ENCODE measurements around the gene RXRB.
A peak's percentile ranks its signal among the peaks of the same experiment; 100 is the strongest.
"Not testable (repeated sequence)": the region's sequence is repeated elsewhere in the genome, so short reads cannot be mapped to it uniquely, and the experiment has no call there.

RXRB gene

DNA sequence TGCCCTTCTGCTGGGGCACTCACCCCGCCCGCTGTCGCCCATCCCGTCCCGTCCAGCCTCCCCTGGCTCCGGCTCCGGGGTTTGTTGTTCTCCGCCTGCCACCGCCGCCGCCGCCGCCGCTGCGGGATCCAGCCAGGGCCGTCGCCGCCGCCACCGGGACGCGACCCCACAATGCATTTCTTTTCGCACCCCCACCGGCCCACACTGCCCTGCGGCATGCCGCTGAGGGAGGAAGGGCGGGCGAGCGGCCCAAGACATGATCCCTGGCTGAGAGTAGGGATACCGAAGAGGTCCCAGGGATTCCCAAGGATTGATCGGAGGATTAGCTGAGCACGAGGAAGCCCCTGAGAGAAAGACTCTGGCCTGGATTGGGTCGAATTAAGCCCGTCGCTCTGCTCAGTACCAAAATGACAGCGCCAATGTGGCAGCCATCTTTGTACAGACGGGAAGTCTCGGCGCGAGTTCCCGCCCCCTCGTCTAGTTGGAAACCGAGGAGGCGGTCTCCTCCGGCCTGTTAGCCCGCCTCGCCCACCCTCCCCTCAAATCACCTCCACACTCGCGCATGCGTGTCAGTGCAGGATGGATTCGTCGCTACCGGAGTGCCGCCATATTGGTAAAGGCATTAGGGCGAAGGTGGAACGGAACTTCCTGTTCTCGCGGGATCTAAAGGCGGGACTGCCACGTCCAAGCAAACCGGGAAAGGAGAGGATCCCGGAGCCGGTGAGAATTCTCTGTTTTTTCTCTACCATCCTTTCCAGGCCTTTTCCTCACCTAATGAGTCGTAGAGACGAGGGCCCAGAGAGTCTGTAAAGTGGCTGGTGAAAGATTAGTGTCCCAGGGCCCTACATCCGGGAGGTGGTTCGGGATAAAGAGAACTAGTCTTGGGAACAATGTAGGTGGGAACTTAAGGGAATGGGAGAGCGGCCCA, at the start of gene RXRB, which contains the start of gene SLC39A7:
TSS of gene RXRB (minus strand) at position 447 of the 928 bp plus-strand sequence. CDS start at position 258, 189 bp downstream.
TSS of gene SLC39A7 (plus strand) at position 649 of the 928 bp plus-strand sequence. CDS start 379 bp downstream, outside the sequence.
- H3K4me3 Mint-ChIP-seq: peak within 1 kb of the TSS; percentile 98
- no peaks in the 10 kb centered on the region for H3K9me3 Mint-ChIP-seq
- H3K27me3 Mint-ChIP-seq: no peaks in the 10 kb centered on the region
- peak within 1 kb of the TSS; percentile 99 for H3K27ac Mint-ChIP-seq
- H3K36me3 Mint-ChIP-seq (ENCODE audit: low read depth): peaks cover 84% of the 10 kb centered on the region
- peak; percentile 97 for DNase-seq
- H3K4me1 Mint-ChIP-seq (ENCODE audit: low read depth): peaks cover 68% of the 10 kb centered on the region

DNA sequence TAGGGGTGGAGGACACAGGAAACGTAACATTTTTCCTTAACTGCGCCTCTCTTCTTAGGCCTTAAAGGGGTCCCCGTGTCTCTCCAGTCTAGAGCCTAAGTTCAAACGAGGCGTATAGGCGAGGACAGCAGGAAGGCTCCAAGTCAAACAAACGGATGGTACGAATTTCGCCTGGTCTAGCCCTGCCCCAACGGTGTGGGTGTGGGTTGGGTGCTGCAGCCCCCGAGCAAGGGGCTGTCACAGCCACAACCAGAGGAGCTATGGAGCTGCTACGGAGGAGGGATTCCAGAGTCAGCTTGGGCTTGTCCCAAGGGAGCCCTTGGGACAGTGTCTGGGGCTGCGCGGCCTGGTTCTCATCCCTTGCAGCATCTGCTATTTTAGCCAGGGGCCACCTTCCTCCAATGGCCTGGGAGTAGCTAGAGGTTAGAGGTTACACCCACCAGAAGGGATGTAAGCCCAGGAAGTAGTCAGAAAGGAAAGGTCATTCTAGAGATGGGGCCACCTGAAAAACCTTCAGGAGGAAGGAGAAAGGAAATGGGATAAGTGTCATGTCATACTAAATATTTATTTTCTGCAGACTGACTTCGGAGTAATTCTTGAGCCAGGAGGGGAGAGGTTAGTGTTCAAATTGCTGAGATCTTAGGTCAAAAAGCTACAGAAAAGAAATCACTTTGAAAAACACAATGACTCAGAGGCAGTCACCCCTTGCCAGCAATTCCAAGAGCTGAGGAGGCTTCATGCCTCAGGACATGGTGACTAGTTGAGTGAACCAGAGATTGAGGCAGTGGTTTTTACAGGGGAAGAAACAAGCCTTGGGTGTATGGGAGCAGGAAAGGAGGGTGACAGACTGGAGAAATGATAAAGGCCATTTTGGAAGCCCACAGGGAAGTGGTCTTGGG, 49.5 kb upstream of the RXRB start:
- Mint-ChIP-seq H3K27ac (peak overlapping the region; percentile 95), H3K4me1 (ENCODE audit: low read depth) (peaks cover 46% of the 10 kb centered on the region), H3K4me3 (peak overlapping the region; percentile 89), H3K9me3 (no peaks in the 10 kb centered on the region), H3K27me3 (peaks cover 7% of the 10 kb centered on the region), H3K36me3 (ENCODE audit: low read depth) (peaks cover 39% of the 10 kb centered on the region)
- DNase-seq: no peak

DNA sequence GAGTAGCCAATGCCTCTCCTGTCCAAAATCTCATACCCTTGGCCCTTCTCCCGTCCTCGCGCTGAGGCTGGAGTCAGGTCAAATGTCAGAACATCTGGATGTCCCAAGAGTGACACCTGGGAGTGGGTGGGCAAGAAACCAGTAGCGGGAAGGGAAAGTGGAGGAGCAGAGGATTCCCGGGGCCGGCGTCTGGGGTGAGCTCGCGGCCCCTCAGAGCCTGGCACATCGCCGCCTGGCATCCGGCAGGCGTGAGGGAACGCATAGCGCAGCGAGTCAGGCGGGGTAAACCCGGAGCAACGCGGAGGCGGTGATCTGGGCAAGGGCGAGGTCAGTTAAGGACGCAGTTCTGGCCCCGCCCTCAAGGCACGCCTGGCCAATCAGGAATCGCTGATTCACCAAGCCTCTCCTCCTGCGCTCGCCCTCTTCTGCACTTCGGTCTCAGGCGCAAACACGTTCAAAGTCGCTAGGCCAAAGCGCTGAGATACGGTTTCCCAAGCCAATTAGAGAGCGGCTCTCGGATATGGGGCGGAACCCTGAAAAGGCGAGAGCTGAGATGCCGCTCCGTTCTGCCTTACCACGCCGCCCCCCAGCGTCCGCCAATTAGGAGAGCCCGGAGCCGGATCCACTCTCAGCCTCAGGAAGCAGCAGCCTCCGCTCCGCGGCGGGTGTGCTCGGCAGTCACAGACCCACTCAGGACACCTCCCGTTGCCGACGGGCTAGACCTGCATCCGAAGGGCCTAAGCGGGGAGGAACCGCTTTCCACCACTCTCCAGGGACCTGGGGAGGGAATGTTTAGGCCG, 48.7 kb upstream of the RXRB start:
- peak; percentile 94 for DNase-seq
- no peaks in the 10 kb centered on the region for H3K9me3 Mint-ChIP-seq
- peaks cover 46% of the 10 kb centered on the region for H3K4me1 Mint-ChIP-seq (ENCODE audit: low read depth)
- H3K27ac Mint-ChIP-seq: peak overlapping the region; percentile 95
- H3K4me3 Mint-ChIP-seq: peak overlapping the region; percentile 89
- peaks cover 7% of the 10 kb centered on the region for H3K27me3 Mint-ChIP-seq
- peaks cover 35% of the 10 kb centered on the region for H3K36me3 Mint-ChIP-seq (ENCODE audit: low read depth)

DNA sequence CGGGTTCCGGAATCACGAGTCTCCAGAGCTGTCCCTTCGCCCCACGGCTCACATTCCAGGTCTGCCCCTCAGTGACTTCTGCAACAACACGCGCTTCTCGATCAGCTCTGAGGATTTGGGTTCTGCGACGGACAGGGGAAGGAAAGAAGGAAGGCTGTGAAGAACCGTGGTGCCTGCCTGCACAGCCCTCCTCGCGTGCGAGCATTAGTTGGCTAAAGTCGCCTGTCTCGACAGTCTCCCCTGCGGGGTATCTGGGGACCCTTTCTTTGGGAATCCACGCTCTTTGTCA, 48.1 kb upstream of the RXRB start:
- H3K4me1 Mint-ChIP-seq (ENCODE audit: low read depth): peaks cover 46% of the 10 kb centered on the region
- peaks cover 7% of the 10 kb centered on the region for H3K27me3 Mint-ChIP-seq
- H3K9me3 Mint-ChIP-seq: no peaks in the 10 kb centered on the region
- DNase-seq: no peak
- H3K27ac Mint-ChIP-seq: peak overlapping the region; percentile 95
- H3K36me3 Mint-ChIP-seq (ENCODE audit: low read depth): peaks cover 35% of the 10 kb centered on the region
- peak overlapping the region; percentile 89 for H3K4me3 Mint-ChIP-seq

DNA sequence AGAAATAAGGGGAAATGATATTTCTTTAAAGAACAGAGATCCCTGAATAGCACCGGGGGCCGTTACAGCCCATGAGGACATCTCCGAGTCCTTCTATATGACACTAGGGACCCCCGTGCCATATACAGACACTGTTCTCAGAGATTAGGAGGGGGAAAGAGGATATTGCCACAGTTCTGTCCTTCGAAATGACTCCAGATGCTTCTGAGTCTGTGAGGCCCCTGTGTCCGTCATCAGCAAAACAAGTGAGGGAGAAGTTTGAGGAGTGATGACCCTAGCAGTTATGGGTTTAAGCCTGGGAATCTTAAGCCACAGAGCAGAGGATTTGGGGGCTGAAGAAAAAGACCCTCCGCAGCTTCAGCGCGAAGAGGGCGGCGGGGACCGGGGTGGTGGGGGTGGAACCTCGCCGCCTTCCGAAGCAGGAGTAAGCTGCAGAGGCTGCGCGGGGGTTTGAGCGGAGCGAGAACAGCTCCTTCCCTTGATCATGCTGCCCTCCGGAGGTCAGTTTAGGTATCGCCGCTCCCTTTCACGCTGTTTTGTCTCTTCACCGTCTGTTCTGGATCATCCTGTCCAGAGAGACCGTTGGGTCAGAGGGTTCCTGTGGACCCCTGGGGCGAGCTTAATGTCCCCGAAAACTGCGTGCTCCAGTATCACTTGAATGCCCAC, 47.6 kb upstream of the RXRB start:
- Mint-ChIP-seq H3K36me3 (ENCODE audit: low read depth) (peaks cover 35% of the 10 kb centered on the region), H3K9me3 (no peaks in the 10 kb centered on the region), H3K27me3 (peaks cover 7% of the 10 kb centered on the region), H3K4me1 (ENCODE audit: low read depth) (peaks cover 46% of the 10 kb centered on the region), H3K4me3 (peak overlapping the region; percentile 89), H3K27ac (peak overlapping the region; percentile 95)
- DNase-seq: peak; percentile 95

DNA sequence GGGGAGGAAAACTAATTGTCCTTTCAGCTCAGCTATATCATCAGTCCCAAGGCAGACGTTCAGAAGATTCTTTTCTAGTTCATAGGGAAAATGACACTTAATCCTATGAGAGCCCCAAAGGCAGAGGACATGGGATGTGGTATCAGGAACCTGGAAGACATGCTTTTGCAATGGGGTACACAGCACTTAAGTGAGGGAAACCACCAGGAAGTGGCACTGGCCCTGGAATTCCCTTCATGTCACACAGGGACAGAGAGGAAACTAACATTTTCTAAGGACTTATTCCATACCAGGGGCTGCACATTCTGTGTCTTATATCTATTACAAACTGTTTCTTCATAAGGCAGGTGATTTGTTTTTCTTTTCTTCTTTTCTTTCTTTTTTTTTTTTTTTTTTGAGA, 43.0 kb upstream of the RXRB start:
- Mint-ChIP-seq H3K9me3 (no peaks in the 10 kb centered on the region), H3K4me1 (ENCODE audit: low read depth) (peaks cover 20% of the 10 kb centered on the region), H3K27ac (no peak overlapping the region), H3K27me3 (peaks cover 13% of the 10 kb centered on the region), H3K4me3 (no peak overlapping the region), H3K36me3 (ENCODE audit: low read depth) (no peaks in the 10 kb centered on the region)
- no peak for DNase-seq

DNA sequence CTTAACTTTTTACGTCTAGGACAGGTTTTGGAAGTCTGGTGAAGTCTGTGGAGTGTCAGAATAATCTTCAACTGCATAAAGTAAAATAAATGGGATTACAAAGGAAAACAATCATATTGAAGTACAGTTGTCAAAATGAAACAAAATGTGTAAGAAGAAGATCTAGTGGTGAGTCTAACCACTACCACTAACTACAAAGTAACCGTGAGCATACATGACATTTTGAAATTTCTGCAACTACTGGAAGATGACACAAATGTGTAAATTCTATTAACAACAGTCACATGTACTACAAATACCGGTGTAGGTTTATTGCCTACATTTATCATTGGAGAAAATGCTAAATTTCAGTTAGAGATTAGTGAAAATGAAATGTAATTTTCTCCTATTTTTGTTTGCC, 41.5 kb upstream of the RXRB start:
- Mint-ChIP-seq H3K36me3 (ENCODE audit: low read depth) (no peaks in the 10 kb centered on the region), H3K27ac (peak overlapping the region; percentile 38)
- DNase-seq: no peak

DNA sequence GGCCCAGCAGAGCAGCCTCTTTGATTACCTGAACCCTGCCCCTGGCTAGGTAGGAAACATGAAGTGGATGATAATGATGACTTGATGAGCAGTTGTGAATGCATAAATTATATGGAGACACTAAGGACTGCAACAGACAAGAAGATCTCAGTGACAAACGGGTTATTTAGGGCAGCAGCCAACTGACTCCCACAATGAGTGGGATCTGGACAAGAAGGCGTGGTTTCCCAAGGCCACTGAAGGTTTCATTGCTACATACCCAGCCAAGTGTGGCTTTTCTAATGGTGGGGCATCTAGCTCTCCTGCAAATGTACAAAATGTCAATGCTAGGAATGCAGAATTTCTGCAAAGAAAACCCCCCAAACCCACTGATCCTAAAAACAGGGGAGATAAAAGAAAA, 37.3 kb upstream of the RXRB start:
- Mint-ChIP-seq H3K36me3 (ENCODE audit: low read depth) (no peaks in the 10 kb centered on the region), H3K4me3 (no peak overlapping the region), H3K4me1 (ENCODE audit: low read depth) (peaks cover 13% of the 10 kb centered on the region), H3K9me3 (no peaks in the 10 kb centered on the region), H3K27me3 (peaks cover 22% of the 10 kb centered on the region), H3K27ac (no peak overlapping the region)
- no peak for DNase-seq

More for the DNA sequence above, 41.5 kb upstream of the RXRB start:
- H3K4me1 Mint-ChIP-seq (ENCODE audit: low read depth): peaks cover 13% of the 10 kb centered on the region
- H3K4me3 Mint-ChIP-seq: peak overlapping the region; percentile 10
- H3K9me3 Mint-ChIP-seq: no peaks in the 10 kb centered on the region
- H3K27me3 Mint-ChIP-seq: peaks cover 13% of the 10 kb centered on the region

DNA sequence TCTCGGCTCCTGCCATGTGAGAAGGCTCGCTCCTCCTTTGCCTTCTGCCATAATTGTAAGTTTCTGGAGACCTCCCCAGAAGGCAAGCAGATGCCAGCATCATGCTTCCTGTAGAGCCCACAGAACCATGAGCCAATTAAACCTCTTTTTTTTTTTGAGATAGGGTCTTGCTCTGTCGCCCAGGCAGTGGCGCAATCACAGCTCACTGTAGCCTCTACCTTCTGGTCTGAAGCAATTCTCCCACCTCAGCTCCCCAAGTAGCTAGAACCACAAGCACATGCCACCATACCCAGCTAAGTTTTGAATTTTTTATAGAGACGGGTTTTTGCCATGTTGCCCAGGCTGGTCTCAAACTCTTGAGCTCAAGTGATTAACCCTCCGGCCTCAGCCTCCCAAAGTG, 36.4 kb upstream of the RXRB start:
- Mint-ChIP-seq H3K4me3 (no peak overlapping the region), H3K27me3 (peaks cover 22% of the 10 kb centered on the region), H3K9me3 (no peaks in the 10 kb centered on the region), H3K4me1 (ENCODE audit: low read depth) (peaks cover 7% of the 10 kb centered on the region), H3K36me3 (ENCODE audit: low read depth) (no peaks in the 10 kb centered on the region), H3K27ac (no peak overlapping the region)
- no peak for DNase-seq

DNA sequence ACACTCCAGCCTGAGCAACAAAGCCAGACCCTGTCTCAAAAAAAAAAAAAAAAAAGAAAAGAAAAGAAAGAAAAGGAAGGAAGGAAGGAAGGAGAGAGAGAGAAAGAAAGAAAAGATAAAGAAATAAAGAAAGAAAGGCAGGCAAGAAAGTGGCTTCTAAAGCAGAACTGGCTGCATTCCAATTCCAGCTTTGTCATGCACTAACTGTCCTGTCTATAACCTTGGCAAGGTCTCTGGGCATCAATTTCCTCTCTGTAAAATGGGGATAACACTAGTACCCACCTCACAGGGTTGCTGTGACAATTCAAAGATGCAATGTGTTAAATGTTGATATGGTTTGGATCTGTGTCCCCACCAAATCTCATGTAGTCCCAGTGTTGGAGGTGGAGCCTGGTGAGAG, 35.9 kb upstream of the RXRB start:
- Mint-ChIP-seq H3K27me3 (peaks cover 26% of the 10 kb centered on the region), H3K4me1 (ENCODE audit: low read depth) (peaks cover 3% of the 10 kb centered on the region), H3K27ac (no peak overlapping the region), H3K9me3 (no peaks in the 10 kb centered on the region), H3K4me3 (no peak overlapping the region), H3K36me3 (ENCODE audit: low read depth) (no peaks in the 10 kb centered on the region)
- DNase-seq: no peak

DNA sequence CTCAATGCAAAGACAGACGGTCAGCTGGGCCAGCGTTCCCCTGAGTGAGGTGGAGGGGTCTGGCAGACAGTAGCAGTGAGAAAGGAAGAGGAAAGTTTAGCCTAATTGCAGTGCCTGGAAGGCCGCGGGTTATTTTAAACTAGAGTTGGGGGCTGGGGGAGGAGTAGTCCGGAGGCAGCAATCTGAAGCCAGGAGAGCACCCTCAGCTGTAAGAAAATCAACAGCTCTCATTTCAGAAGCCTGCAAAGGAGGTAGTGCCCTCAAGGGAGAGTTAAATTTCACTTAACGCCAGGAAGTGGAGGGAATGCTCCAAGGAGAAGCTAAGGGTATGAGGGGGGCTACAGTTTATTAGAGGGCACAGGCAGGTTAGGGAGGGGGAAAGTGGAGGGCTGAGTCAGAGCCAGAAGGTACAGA, 34.8 kb upstream of the RXRB start:
- Mint-ChIP-seq H3K27me3 (peaks cover 28% of the 10 kb centered on the region), H3K36me3 (ENCODE audit: low read depth) (no peaks in the 10 kb centered on the region), H3K9me3 (no peaks in the 10 kb centered on the region), H3K4me1 (ENCODE audit: low read depth) (no peaks in the 10 kb centered on the region), H3K27ac (no peak overlapping the region), H3K4me3 (no peak overlapping the region)
- no peak for DNase-seq

DNA sequence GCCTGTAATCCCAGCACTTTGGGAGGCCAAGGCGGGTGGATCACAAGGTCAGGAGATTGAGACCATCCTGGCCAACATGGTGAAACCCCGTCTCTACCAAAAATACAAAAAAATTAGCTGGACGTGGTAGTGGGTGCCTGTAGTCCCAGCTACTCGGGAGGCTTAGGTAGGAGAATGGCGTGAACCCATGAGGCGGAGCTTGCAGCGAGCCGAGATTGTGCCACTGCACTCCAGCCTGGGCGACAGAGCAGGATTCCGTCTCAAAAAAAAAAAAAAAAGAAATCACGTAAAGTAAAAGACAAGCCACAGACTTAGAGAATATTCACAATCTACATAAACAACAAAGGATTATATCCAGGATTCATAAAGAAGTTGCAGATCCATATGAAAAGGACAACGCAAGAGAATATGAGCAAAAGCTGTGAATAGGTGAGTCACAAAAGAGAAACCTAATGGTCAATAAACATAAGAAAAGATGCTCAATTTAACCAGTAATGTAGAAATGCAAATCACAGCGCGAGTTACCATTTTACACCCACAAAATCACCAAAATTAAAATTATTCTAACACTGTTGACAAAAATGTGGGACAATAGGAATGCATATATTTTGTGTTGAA, 26.1 kb upstream of the RXRB start:
- peaks cover 38% of the 10 kb centered on the region for H3K27me3 Mint-ChIP-seq
- H3K4me1 Mint-ChIP-seq (ENCODE audit: low read depth); H3K27ac Mint-ChIP-seq; H3K36me3 Mint-ChIP-seq (ENCODE audit: low read depth); DNase-seq; H3K9me3 Mint-ChIP-seq; H3K4me3 Mint-ChIP-seq: not testable (repeated sequence)

DNA sequence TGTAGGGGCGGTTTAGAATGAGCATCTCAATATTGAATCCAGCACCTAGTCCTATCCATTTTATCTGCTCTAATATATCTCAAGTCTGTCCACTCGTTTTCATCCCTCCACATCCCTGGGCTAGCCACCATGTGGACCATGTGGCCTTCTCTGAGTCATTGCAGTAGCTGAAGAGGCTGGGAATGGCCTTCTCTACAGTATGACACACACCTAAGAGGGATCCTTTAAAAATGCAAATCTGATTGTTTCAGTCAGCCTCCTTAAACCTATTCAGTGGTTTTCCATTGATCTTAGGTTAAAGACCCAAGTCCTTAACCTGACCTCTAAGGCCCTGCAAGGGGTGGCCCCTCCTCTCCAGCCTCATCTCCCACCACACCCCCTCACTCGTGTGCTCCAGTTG, 17.2 kb upstream of the RXRB start:
- peaks cover 64% of the 10 kb centered on the region for H3K27me3 Mint-ChIP-seq
- H3K36me3 Mint-ChIP-seq (ENCODE audit: low read depth): no peaks in the 10 kb centered on the region
- peaks cover 29% of the 10 kb centered on the region for H3K4me1 Mint-ChIP-seq (ENCODE audit: low read depth)
- no peak for DNase-seq
- H3K9me3 Mint-ChIP-seq: no peaks in the 10 kb centered on the region
- no peak overlapping the region for H3K27ac Mint-ChIP-seq
- no peak overlapping the region for H3K4me3 Mint-ChIP-seq

Data from activated T-cell treated with anti-CD3 and anti-CD28 coated beads, Interleukin-2, amount 50 U/mL, for 24 hours (primary cell).